ENCODE results near the gene TMEM18.

TMEM18 gene

GRCh38 chr2:634041-634440 is 43.2 kb downstream of the TMEM18 start:
- no peaks in the 10 kb centered on the region for H3K9me3 ChIP-seq (ENCODE audit: control insufficient read depth, low read length)
- H3K4me1 ChIP-seq (ENCODE audit: control insufficient read depth, insufficient read depth, low read length, poor library complexity, severe bottlenecking) = no peaks in the 10 kb centered on the region
- H3K36me3 ChIP-seq (ENCODE audit: control insufficient read depth, insufficient read depth, low read length) = no peaks in the 10 kb centered on the region
- 91% methylated on average over 8 to 11 of the region's 11 CpGs for WGBS, 2 experiments (ENCODE audit: insufficient coverage in 2 of 2)
- no peak overlapping the region for H3K27ac ChIP-seq (ENCODE audit: low read depth, low read length, severe bottlenecking)
- no peak overlapping the region for H3K4me3 ChIP-seq (ENCODE audit: extremely low read depth, insufficient read depth, low read length, poor library complexity, severe bottlenecking)

- Histone ChIP-seq H3K9me3 (ENCODE audit: control insufficient read depth, low read length) (no peaks in the 10 kb centered on the region), H3K27ac (ENCODE audit: low read depth, low read length, severe bottlenecking) (no peak overlapping the region), H3K36me3 (ENCODE audit: control insufficient read depth, insufficient read depth, low read length) (no peaks in the 10 kb centered on the region), H3K4me1 (ENCODE audit: control insufficient read depth, insufficient read depth, low read length, poor library complexity, severe bottlenecking) (no peaks in the 10 kb centered on the region), H3K4me3 (ENCODE audit: extremely low read depth, insufficient read depth, low read length, poor library complexity, severe bottlenecking) (no peak overlapping the region)
- 100% methylated on average over 2 of the region's 5 CpGs for WGBS, 2 experiments (ENCODE audit: insufficient coverage in 2 of 2)
These were observed 43.8 kb downstream of the TMEM18 start for GRCh38 chr2:633371-633770.

GRCh38 chr2:632471-632870 is 44.7 kb downstream of the TMEM18 start:
- Histone ChIP-seq H3K36me3 (ENCODE audit: control insufficient read depth, insufficient read depth, low read length) (no peaks in the 10 kb centered on the region), H3K27ac (ENCODE audit: low read depth, low read length, severe bottlenecking) (no peak overlapping the region), H3K4me1 (ENCODE audit: control insufficient read depth, insufficient read depth, low read length, poor library complexity, severe bottlenecking) (no peaks in the 10 kb centered on the region), H3K9me3 (ENCODE audit: control insufficient read depth, low read length) (no peaks in the 10 kb centered on the region), H3K4me3 (ENCODE audit: extremely low read depth, insufficient read depth, low read length, poor library complexity, severe bottlenecking) (no peak overlapping the region)

GRCh38 chr2:631741-632140 is 45.5 kb downstream of the TMEM18 start:
- WGBS, 2 experiments (ENCODE audit: insufficient coverage in 2 of 2) = no CpG with 5 or more reads among the region's 1 CpG
- no peak overlapping the region for H3K4me3 ChIP-seq (ENCODE audit: extremely low read depth, insufficient read depth, low read length, poor library complexity, severe bottlenecking)
- H3K36me3 ChIP-seq (ENCODE audit: control insufficient read depth, insufficient read depth, low read length) = no peaks in the 10 kb centered on the region
- H3K27ac ChIP-seq (ENCODE audit: low read depth, low read length, severe bottlenecking) = no peak overlapping the region
- no peaks in the 10 kb centered on the region for H3K4me1 ChIP-seq (ENCODE audit: control insufficient read depth, insufficient read depth, low read length, poor library complexity, severe bottlenecking)
- no peaks in the 10 kb centered on the region for H3K9me3 ChIP-seq (ENCODE audit: control insufficient read depth, low read length)

GRCh38 chr2:630451-631320 is 46.5 kb downstream of the TMEM18 start:
- Histone ChIP-seq H3K4me1 (ENCODE audit: control insufficient read depth, insufficient read depth, low read length, poor library complexity, severe bottlenecking) (no peaks in the 10 kb centered on the region), H3K9me3 (ENCODE audit: control insufficient read depth, low read length) (no peaks in the 10 kb centered on the region), H3K36me3 (ENCODE audit: control insufficient read depth, insufficient read depth, low read length) (no peaks in the 10 kb centered on the region), H3K27ac (ENCODE audit: low read depth, low read length, severe bottlenecking) (no peak overlapping the region), H3K4me3 (ENCODE audit: extremely low read depth, insufficient read depth, low read length, poor library complexity, severe bottlenecking) (no peak overlapping the region)
- WGBS, 2 experiments (ENCODE audit: insufficient coverage in 2 of 2) = no CpG with 5 or more reads among the region's 1 CpG

GRCh38 chr2:629961-630360 is 47.2 kb downstream of the TMEM18 start:
- Histone ChIP-seq H3K36me3 (ENCODE audit: control insufficient read depth, insufficient read depth, low read length) (no peaks in the 10 kb centered on the region), H3K4me1 (ENCODE audit: control insufficient read depth, insufficient read depth, low read length, poor library complexity, severe bottlenecking) (no peaks in the 10 kb centered on the region), H3K4me3 (ENCODE audit: extremely low read depth, insufficient read depth, low read length, poor library complexity, severe bottlenecking) (no peak overlapping the region), H3K27ac (ENCODE audit: low read depth, low read length, severe bottlenecking) (no peak overlapping the region), H3K9me3 (ENCODE audit: control insufficient read depth, low read length) (no peaks in the 10 kb centered on the region)
- 50 to 67% methylated on average over 1 of the region's 2 CpGs for WGBS, 2 experiments (ENCODE audit: insufficient coverage in 2 of 2)

- WGBS, 2 experiments (ENCODE audit: insufficient coverage in 2 of 2) = 90 to 94% methylated on average over 8 to 15 of the region's 17 CpGs
- Histone ChIP-seq H3K4me1 (ENCODE audit: control insufficient read depth, insufficient read depth, low read length, poor library complexity, severe bottlenecking) (no peaks in the 10 kb centered on the region), H3K36me3 (ENCODE audit: control insufficient read depth, insufficient read depth, low read length) (no peaks in the 10 kb centered on the region), H3K4me3 (ENCODE audit: extremely low read depth, insufficient read depth, low read length, poor library complexity, severe bottlenecking) (no peak overlapping the region), H3K9me3 (ENCODE audit: control insufficient read depth, low read length) (no peaks in the 10 kb centered on the region), H3K27ac (ENCODE audit: low read depth, low read length, severe bottlenecking) (no peak overlapping the region)
These were observed 48.6 kb downstream of the TMEM18 start for GRCh38 chr2:628651-629050.

GRCh38 chr2:627926-628560 is 49.2 kb downstream of the TMEM18 start:
- H3K4me1 ChIP-seq (ENCODE audit: control insufficient read depth, insufficient read depth, low read length, poor library complexity, severe bottlenecking) = no peaks in the 10 kb centered on the region
- H3K9me3 ChIP-seq (ENCODE audit: control insufficient read depth, low read length) = no peaks in the 10 kb centered on the region
- no peak overlapping the region for H3K4me3 ChIP-seq (ENCODE audit: extremely low read depth, insufficient read depth, low read length, poor library complexity, severe bottlenecking)
- H3K27ac ChIP-seq (ENCODE audit: low read depth, low read length, severe bottlenecking) = no peak overlapping the region
- no peaks in the 10 kb centered on the region for H3K36me3 ChIP-seq (ENCODE audit: control insufficient read depth, insufficient read depth, low read length)
- 68 to 90% methylated on average over 3 of the region's 13 CpGs for WGBS, 2 experiments (ENCODE audit: insufficient coverage in 2 of 2)

GRCh38 chr2:627340-627709 is 49.9 kb downstream of the TMEM18 start:
- 88 to 94% methylated on average over 8 to 9 of the region's 9 CpGs for WGBS, 2 experiments (ENCODE audit: insufficient coverage in 2 of 2)
- Histone ChIP-seq H3K4me1 (ENCODE audit: control insufficient read depth, insufficient read depth, low read length, poor library complexity, severe bottlenecking) (no peaks in the 10 kb centered on the region), H3K9me3 (ENCODE audit: control insufficient read depth, low read length) (no peaks in the 10 kb centered on the region), H3K4me3 (ENCODE audit: extremely low read depth, insufficient read depth, low read length, poor library complexity, severe bottlenecking) (no peak overlapping the region), H3K27ac (ENCODE audit: low read depth, low read length, severe bottlenecking) (no peak overlapping the region), H3K36me3 (ENCODE audit: control insufficient read depth, insufficient read depth, low read length) (no peaks in the 10 kb centered on the region)

- H3K36me3 ChIP-seq (ENCODE audit: control insufficient read depth, insufficient read depth, low read length) = no peaks in the 10 kb centered on the region
- no peak overlapping the region for H3K27ac ChIP-seq (ENCODE audit: low read depth, low read length, severe bottlenecking)
- no peaks in the 10 kb centered on the region for H3K4me1 ChIP-seq (ENCODE audit: control insufficient read depth, insufficient read depth, low read length, poor library complexity, severe bottlenecking)
- H3K4me3 ChIP-seq (ENCODE audit: extremely low read depth, insufficient read depth, low read length, poor library complexity, severe bottlenecking) = no peak overlapping the region
- H3K9me3 ChIP-seq (ENCODE audit: control insufficient read depth, low read length) = no peaks in the 10 kb centered on the region
- 76 to 89% methylated on average over 9 to 12 of the region's 14 CpGs for WGBS, 2 experiments (ENCODE audit: insufficient coverage in 2 of 2)
These were observed 50.5 kb downstream of the TMEM18 start for GRCh38 chr2:626491-627339.
